ENCODE results near the gene PCDHGC4. TPM values are rescaled to one million over a fixed set of nuclear protein-coding genes. Genes with fewer than 3 reads are reported as not detected.

The PCDHGC4 gene
- total RNA-seq, 1 experiment from 2014 or later = 0.69 TPM

- no peak for DNase-seq (ENCODE audit: low read depth)
Observed at GRCh38 chr5:141490271-141490670, 5.4 kb downstream of the PCDHGC4 start.

- DNase-seq (ENCODE audit: low read depth) = no peak
Observed at GRCh38 chr5:141490771-141491170, 5.9 kb downstream of the PCDHGC4 start.

GRCh38 chr5:141491323-141492167 is 6.7 kb downstream of the PCDHGC4 start:
- no peak for DNase-seq (ENCODE audit: low read depth)

- no peak for DNase-seq (ENCODE audit: low read depth)
Observed at GRCh38 chr5:141492168-141492885, 7.5 kb downstream of the PCDHGC4 start.

GRCh38 chr5:141493500-141494422 is 8.9 kb downstream of the PCDHGC4 start:
- peak; percentile 69 for DNase-seq (ENCODE audit: low read depth)

- no peak for DNase-seq (ENCODE audit: low read depth)
Observed at GRCh38 chr5:141494761-141495452, 10.1 kb downstream of the PCDHGC4 start.

GRCh38 chr5:141495453-141495811 is 10.6 kb downstream of the PCDHGC4 start:
- DNase-seq (ENCODE audit: low read depth) = no peak

- peak; percentile 93 for DNase-seq (ENCODE audit: low read depth)
Observed at GRCh38 chr5:141496038-141496437, 11.2 kb downstream of the PCDHGC4 start.

- DNase-seq (ENCODE audit: low read depth) = no peak
Observed at GRCh38 chr5:141501761-141502160, 16.9 kb downstream of the PCDHGC4 start.

- DNase-seq (ENCODE audit: low read depth) = no peak
Observed at GRCh38 chr5:141503681-141504080, 18.9 kb downstream of the PCDHGC4 start.

- peak; percentile 60 for DNase-seq (ENCODE audit: low read depth)
Observed at GRCh38 chr5:141504216-141504615, 19.4 kb downstream of the PCDHGC4 start.

- DNase-seq (ENCODE audit: low read depth) = no peak
Observed at GRCh38 chr5:141506381-141507155, 21.7 kb downstream of the PCDHGC4 start.

- DNase-seq (ENCODE audit: low read depth) = peak; percentile 84
Observed at GRCh38 chr5:141507387-141508091, 22.7 kb downstream of the PCDHGC4 start.

- no peak for DNase-seq (ENCODE audit: low read depth)
Observed at GRCh38 chr5:141508440-141508797, 23.6 kb downstream of the PCDHGC4 start.

GRCh38 chr5:141508798-141509611 is 24.2 kb downstream of the PCDHGC4 start:
- peak; percentile 98 for DNase-seq (ENCODE audit: low read depth)

GRCh38 chr5:141510160-141510559 is 25.3 kb downstream of the PCDHGC4 start:
- DNase-seq (ENCODE audit: low read depth) = no peak

- DNase-seq (ENCODE audit: low read depth) = no peak
Observed at GRCh38 chr5:141510850-141511601, 26.2 kb downstream of the PCDHGC4 start.

GRCh38 chr5:141511771-141512325 is 27.0 kb downstream of the PCDHGC4 start:
- no peak for DNase-seq (ENCODE audit: low read depth)
